ENCODE measurements around the gene RUFY4.

DNA sequence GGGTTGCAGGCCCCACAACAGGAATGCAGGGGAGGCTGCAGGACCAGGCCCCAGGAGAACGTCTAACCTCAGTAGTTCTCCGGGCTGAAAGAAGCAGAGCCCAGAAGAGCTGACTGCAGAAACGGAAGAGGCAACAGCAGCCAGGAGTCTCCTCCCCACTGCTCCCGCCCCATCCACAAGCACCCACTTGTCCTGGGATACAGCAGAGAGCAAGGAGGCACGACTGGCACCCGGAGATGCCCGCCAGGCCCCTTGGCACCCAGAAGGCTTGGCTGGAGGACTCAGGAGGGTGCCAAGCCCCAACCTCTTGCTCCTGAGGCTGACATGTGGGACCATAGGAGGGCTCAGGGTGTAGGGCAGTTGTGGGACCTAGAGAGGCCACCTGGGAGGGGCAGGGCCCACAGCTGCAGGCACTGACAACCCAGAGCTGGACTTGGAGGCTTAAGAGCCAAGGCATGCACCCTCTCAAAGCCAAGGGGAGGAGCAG lies 37.2 kb upstream of the RUFY4 start:
- TF ChIP-seq POLR2AphosphoS5 (IDR thresholded peaks at IDR 0.05; ENCODE audit: low read depth, low read length), result no peak
- TF ChIP-seq, protein P1, sequence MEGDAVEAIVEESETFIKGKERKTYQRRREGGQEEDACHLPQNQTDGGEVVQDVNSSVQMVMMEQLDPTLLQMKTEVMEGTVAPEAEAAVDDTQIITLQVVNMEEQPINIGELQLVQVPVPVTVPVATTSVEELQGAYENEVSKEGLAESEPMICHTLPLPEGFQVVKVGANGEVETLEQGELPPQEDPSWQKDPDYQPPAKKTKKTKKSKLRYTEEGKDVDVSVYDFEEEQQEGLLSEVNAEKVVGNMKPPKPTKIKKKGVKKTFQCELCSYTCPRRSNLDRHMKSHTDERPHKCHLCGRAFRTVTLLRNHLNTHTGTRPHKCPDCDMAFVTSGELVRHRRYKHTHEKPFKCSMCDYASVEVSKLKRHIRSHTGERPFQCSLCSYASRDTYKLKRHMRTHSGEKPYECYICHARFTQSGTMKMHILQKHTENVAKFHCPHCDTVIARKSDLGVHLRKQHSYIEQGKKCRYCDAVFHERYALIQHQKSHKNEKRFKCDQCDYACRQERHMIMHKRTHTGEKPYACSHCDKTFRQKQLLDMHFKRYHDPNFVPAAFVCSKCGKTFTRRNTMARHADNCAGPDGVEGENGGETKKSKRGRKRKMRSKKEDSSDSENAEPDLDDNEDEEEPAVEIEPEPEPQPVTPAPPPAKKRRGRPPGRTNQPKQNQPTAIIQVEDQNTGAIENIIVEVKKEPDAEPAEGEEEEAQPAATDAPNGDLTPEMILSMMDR (IDR thresholded peaks at IDR 0.05), result no peak
- TF ChIP-seq, protein P2, sequence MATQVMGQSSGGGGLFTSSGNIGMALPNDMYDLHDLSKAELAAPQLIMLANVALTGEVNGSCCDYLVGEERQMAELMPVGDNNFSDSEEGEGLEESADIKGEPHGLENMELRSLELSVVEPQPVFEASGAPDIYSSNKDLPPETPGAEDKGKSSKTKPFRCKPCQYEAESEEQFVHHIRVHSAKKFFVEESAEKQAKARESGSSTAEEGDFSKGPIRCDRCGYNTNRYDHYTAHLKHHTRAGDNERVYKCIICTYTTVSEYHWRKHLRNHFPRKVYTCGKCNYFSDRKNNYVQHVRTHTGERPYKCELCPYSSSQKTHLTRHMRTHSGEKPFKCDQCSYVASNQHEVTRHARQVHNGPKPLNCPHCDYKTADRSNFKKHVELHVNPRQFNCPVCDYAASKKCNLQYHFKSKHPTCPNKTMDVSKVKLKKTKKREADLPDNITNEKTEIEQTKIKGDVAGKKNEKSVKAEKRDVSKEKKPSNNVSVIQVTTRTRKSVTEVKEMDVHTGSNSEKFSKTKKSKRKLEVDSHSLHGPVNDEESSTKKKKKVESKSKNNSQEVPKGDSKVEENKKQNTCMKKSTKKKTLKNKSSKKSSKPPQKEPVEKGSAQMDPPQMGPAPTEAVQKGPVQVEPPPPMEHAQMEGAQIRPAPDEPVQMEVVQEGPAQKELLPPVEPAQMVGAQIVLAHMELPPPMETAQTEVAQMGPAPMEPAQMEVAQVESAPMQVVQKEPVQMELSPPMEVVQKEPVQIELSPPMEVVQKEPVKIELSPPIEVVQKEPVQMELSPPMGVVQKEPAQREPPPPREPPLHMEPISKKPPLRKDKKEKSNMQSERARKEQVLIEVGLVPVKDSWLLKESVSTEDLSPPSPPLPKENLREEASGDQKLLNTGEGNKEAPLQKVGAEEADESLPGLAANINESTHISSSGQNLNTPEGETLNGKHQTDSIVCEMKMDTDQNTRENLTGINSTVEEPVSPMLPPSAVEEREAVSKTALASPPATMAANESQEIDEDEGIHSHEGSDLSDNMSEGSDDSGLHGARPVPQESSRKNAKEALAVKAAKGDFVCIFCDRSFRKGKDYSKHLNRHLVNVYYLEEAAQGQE (IDR thresholded peaks at IDR 0.05; ENCODE audit: insufficient read depth in 1 of 2, low read depth in 2 of 2, low read length in 1 of 2), result no peak
- no peak for TF ChIP-seq SIN3A (IDR thresholded peaks at IDR 0.05; ENCODE audit: borderline replicate concordance, insufficient read depth, low read depth, low read length)

Measured in Panc1 (cell line).